GM21390 (cell line): ENCODE measurements around the gene TMEM17.

Source experiments
- ATAC-seq: cut with Tn5 transposase; IDR thresholded peaks from one replicate; pipeline ENCODE4 v1.9.1; 2021; ENCODE audit not compliant: unreplicated experiment

TMEM17 gene

DNA sequence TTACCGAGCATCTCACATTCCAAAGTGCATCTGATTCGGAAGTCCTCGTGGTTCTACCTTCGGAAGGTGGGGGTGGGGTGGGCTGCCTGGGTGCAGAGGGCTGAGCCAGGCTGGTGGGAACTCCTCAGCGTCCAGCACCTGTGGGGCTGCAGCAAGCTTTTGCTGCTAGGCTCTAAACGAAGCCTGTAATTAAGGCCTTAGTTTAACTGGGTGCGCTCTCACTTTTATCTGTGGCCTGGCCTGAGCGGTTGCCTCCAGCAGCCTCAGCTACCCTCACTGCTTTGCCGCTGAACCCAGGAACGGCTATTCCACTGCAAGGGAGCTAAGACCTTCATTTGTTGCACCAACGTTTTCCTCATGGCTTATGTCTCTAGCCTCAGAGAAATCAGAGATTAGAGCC is 48.4 kb downstream of the TMEM17 start:
- ATAC-seq, result no peak

DNA sequence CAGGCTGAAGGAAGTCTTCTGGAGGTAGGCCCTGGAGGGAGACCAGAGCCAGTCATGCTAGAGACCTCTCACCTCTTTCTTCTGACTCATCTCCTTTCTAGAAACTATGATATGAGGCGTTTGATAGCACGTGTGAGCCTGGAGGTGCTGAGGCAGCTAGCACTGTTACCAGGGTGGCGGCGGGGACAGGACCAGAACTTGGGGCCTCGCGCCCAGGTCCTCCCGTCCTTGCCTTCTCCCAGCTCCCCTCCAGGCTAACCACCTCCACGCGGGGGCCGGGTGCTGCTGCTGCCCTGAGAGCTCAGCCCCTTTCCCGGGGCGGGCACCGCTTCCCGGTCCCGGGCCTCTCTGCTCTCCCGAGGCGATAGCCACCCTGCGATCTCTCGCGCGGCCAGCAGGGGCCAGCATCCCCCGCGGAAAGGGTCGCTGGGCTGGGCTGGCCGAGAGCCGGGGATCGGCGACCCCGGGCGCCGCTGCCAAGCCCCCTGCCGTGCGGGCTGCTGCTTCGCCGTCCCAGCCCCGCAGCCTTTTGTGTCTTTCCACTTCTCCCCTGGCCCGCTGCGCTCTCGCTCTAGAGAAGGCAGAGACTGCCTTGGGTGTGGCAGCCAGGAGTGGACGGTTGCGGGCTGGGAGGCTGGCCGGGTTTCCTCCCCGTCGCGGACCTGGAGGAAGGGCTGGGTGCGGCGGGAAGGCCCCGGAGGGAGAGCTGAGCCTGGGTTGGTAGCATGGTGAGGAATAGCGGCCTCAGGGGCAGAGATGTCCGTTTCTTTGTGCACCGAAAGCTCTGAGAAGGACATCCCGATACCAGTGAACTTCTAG is 49.1 kb downstream of the TMEM17 start:
- peak; percentile 97 for ATAC-seq

DNA sequence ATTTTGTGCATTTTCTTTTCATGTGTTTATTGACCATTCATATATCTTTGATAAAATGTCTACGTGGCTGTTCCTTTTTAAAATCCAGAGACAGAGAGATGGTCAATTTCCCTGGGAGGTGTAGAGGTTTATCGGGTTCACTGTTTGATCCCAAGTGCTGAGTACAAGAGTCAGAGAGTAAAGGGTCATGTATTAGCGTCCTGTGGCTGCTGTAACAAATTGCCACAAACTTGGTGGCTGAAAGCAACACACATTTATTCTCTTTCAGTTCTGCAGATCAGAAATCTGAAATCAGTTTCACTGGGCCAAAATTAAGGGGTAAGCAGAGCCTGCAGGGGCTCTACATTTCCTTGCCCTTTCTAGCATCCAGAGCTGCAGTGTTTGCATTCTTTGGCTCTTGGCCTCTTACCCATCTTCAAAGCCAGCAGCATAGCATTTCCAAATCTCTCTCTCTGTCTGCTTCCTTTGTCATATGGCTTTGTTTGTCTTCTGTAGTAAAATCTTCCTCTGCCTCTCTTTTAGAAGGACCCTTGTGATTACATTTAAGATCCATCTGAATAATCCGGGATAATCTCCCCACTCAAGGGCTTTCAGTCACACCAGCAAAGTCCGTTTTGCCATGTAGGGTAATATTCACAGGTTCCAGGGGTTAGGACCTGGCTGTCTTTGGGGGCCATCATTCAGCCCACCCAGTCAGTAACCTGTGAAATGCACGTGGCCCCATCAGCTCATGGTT is 49.9 kb downstream of the TMEM17 start:
- no peak for ATAC-seq

DNA sequence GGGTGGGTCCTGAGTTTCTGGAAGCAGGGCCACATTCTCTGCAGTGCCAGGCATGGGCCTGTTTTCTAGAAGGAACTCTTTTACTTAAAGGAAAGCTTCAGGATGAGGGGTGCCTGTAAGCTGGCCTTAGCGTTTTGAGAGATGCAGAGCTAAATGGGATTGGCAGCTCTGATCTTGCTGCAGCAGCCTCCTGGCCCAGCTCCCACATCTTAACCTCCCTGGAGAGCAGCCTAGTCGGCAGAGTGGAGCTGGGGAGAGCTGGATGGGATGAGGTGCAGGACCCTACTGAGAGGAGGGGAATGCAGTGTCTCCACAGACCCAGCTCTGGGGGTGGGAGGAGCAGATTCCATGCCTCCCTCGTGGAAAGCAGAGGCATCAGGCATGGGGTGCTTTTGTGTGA is 52.0 kb downstream of the TMEM17 start:
- ATAC-seq, result no peak

DNA sequence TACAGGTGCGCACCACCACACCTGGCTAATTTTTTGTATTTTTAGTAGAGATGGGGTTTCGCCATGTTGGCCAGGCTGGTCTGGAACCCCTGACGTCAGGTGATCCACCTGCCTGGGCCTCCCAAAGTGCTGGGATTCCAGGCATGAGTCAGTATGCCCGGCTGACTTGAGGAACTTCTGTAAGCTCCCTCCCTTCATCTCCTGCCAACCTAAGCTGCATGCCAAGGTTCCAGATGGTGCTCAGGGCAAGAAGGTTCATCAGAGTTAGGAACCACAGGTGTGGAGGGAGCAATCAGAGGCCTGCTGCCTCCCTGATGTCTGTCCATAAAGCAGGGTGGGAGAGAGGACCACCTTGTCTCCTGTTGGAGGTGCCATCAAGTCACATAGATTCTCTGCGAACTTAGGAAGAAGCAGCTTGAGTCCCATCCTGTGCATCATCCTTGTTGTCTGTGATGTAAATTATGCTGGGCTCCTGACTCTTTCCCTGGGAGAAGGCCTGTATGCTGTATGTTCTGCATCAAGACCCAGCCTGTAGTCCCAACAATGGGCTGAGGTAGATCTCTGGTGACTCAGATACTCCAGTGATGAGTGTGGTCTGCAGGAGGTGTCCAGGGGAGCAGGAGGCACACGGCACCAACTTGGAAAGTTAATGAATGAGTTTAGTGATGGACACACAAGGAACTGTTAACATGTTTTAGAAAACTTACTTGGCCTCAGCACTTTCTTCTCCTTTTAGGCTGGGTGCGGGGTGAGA is 53.1 kb downstream of the TMEM17 start:
- ATAC-seq, result no peak

DNA sequence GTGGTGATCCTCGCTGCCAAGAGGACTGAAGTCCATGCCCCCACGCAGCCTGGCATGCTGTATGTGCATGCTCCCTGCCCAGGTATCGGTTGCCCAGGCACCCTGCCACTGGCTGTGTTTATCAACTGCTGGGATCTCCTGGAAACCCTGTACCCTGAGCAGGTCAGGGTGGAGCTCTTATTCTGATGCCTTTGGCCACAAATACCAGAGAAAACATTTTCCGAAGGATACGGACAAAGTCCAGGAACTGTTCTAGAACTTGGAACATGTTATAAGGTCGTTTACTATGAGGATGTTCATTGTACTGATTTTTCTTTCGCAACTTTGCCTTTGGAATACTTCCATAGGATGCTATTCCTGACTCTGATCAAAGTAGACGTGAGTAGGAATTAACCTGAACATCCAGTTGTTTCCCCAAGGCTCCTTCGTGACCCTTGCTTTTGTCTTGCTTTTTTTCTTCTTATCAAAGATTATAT is 55.2 kb downstream of the TMEM17 start:
- ATAC-seq, result no peak
